ENCODE results near the gene IL1RN.

Gene IL1RN

DNA sequence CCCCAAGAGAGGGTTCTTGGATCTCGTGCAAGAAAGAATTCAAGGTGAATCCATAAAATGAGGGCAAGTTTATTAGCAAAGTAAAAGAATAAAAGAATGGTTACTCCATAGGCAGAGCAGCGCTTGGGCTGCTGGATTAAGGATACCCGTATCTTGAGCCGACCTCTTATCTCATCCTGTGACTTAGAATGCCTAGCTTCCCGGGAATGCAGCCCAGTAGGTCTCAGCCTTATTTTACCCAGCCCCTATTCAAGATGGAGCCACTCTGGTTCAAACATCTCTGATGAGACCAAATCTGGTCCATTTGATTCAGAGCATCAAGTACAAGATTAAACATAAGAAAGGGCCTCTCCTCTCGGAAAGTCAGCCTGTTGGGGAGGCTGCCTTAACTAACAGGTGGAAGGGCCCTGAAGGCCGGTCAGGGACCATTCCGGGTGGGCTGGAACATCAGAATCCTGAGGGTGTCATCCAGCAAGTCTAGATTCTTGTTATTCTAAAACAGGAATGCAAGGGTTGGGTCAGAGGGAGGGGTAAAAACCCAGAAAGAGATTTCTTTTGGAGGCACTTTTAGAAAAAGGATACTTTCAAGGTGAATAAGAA lies 52.1 kb downstream of the IL1RN start:
- in situ Hi-C loops (cut with HindIII; ENCODE audit: low pct_ligation_motif_present, low pct_unique_long_range_greater_than_20kb, low sequenced_read_pairs) = no loop called here
- DNase-seq = no peak

- in situ Hi-C loops (cut with HindIII; ENCODE audit: low pct_ligation_motif_present, low pct_unique_long_range_greater_than_20kb, low sequenced_read_pairs) = no loop called here
- DNase-seq = no peak
Observed at GRCh38 chr2:113180131-113180946, 52.9 kb downstream of the IL1RN start.

DNA sequence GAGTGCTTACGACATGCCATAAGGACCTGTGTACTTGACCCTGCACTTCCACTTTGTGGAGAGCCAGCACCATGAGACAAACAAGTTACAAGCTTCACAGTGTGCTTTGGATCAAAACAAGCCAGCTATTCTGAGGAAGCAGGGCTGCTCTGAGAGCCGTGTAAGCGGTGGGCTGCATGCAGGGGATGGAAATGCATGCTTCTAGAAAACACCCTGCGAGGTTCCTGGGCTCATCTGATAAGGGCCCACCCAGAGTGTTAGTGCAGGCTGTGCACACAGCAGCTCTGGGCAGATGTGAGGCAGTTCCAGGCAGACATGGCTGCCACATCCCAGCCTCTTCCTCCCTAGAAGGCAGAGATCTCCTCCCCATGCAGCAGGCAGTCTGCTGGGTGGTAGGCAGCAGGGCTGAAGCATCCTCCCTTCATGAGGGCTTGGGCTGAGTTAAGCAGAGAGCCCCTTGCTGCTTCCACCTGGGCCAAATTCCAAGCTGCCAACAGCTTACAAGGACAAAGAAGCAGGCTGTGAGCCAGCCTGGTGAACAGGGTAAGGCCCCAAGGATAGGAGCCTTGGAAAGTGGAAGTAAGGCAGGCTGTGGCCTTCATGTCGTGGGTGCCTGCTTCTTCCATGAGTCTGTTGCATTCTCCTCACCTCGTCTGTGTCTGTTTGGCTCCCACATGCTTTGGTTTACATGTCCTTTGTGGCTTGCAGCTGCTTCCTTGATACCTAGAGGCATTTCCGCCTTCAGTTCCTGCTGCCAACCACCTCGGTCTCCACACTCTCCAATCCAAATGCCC lies 54.1 kb downstream of the IL1RN start:
- DNase-seq = no peak
- in situ Hi-C loops (cut with HindIII; ENCODE audit: low pct_ligation_motif_present, low pct_unique_long_range_greater_than_20kb, low sequenced_read_pairs) = no loop called here

- DNase-seq = no peak
- in situ Hi-C loops (cut with HindIII; ENCODE audit: low pct_ligation_motif_present, low pct_unique_long_range_greater_than_20kb, low sequenced_read_pairs) = no loop called here
Observed at GRCh38 chr2:113182471-113183260, 55.3 kb downstream of the IL1RN start.

- DNase-seq = no peak
- in situ Hi-C loops (cut with HindIII; ENCODE audit: low pct_ligation_motif_present, low pct_unique_long_range_greater_than_20kb, low sequenced_read_pairs) = no loop called here
Observed at GRCh38 chr2:113183264-113183663, 55.9 kb downstream of the IL1RN start.

Measured in ACHN (cell line).